ENCODE data around the gene DLGAP1. TPM values are rescaled to one million over a fixed set of nuclear protein-coding genes. Genes with fewer than 3 reads are reported as not detected.
A peak's percentile ranks its signal among the peaks of the same experiment; 100 is the strongest.
"Not testable (repeated sequence)": the region's sequence is repeated elsewhere in the genome, so short reads cannot be mapped to it uniquely, and the experiment has no call there.

The DLGAP1 gene
- polyA plus RNA-seq, 6 donors from 2014 or later, result 0.32 TPM; not detected in 5

GRCh38 chr18:3603421-3604234, 851.5 kb downstream of the DLGAP1 start:
- Mint-ChIP-seq H3K27ac (no peak overlapping the region), H3K4me1 (peaks cover 0 to 5% (median 0%) of the 10 kb centered on the region in 3 donors), H3K9me3 (no peaks in the 10 kb centered on the region), H3K27me3 (no peaks in the 10 kb centered on the region), H3K36me3 (no peaks in the 10 kb centered on the region), H3K4me3 (no peak overlapping the region)
- DNase-seq (no peak), ATAC-seq (ENCODE audit: low read depth in 2 of 2) (no peak)

- Mint-ChIP-seq H3K4me1 (peaks cover 14 to 21% (median 17%) of the 10 kb centered on the region in 3 donors), H3K4me3 (peak overlapping the region in 2 of 8 donors; percentile 28 to 35)
- H3K9me3 Mint-ChIP-seq; H3K27ac Mint-ChIP-seq; DNase-seq; ATAC-seq (ENCODE audit: low read depth in 2 of 2); H3K36me3 Mint-ChIP-seq; H3K27me3 Mint-ChIP-seq: not testable (repeated sequence)
These were observed 853.9 kb downstream of the DLGAP1 start for GRCh38 chr18:3601106-3601755.

- peaks cover 25 to 35% (median 30%) of the 10 kb centered on the region in 3 donors for H3K4me1 Mint-ChIP-seq
- no peaks in the 10 kb centered on the region for H3K36me3 Mint-ChIP-seq
- no peak for DNase-seq
- no peaks in the 10 kb centered on the region for H3K27me3 Mint-ChIP-seq
- no peak overlapping the region for H3K27ac Mint-ChIP-seq
- no peak overlapping the region for H3K4me3 Mint-ChIP-seq
- no peaks in the 10 kb centered on the region for H3K9me3 Mint-ChIP-seq
- no peak for ATAC-seq (ENCODE audit: low read depth in 2 of 2)
These were observed 855.2 kb downstream of the DLGAP1 start for GRCh38 chr18:3599861-3600260.

- no peak for DNase-seq
- Mint-ChIP-seq H3K4me1 (peaks cover 30 to 42% (median 35%) of the 10 kb centered on the region in 3 donors), H3K36me3 (no peaks in the 10 kb centered on the region), H3K27me3 (no peaks in the 10 kb centered on the region), H3K27ac (no peak overlapping the region), H3K9me3 (no peaks in the 10 kb centered on the region), H3K4me3 (no peak overlapping the region)
- no peak for ATAC-seq (ENCODE audit: low read depth in 2 of 2)
These were observed 855.9 kb downstream of the DLGAP1 start for GRCh38 chr18:3599195-3599594.

DNA sequence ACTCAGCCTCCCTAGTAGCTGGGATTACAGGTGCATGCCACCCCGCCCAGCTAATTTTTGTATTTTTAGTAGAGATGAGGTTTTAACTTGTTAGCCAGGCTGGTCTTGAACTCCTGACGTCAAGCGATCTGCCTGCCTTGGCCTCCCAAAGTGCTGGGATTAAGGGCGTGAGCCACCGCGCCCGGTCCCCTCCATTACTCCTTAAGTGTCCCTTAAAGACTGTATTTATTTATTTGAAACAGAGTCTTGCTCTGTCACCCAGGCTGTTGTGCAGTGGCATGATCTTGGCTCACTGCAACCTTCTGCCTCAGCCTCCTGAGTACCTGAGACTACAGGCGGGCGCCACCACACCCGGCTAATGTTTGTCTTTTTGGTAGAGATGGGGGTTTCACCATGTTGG, 856.5 kb downstream of the DLGAP1 start:
- DNase-seq, result no peak
- H3K27me3 Mint-ChIP-seq, result no peaks in the 10 kb centered on the region
- no peak for ATAC-seq (ENCODE audit: low read depth in 2 of 2)
- no peaks in the 10 kb centered on the region for H3K36me3 Mint-ChIP-seq
- H3K4me3 Mint-ChIP-seq, result no peak overlapping the region
- peaks cover 31 to 44% (median 37%) of the 10 kb centered on the region in 3 donors for H3K4me1 Mint-ChIP-seq
- no peaks in the 10 kb centered on the region for H3K9me3 Mint-ChIP-seq
- H3K27ac Mint-ChIP-seq, result peak overlapping the region in 1 of 6 donors; percentile 59

- DNase-seq (no peak), ATAC-seq (ENCODE audit: low read depth in 2 of 2) (no peak)
- H3K9me3 Mint-ChIP-seq, result no peaks in the 10 kb centered on the region
- no peaks in the 10 kb centered on the region for H3K27me3 Mint-ChIP-seq
- H3K4me3 Mint-ChIP-seq, result peak overlapping the region in 5 of 8 donors; percentile 56 to 91 (median 65)
- H3K36me3 Mint-ChIP-seq, result no peaks in the 10 kb centered on the region
- H3K27ac Mint-ChIP-seq, result peak overlapping the region; percentile 14 to 97 (median 68)
- peaks cover 38 to 53% (median 45%) of the 10 kb centered on the region in 3 donors for H3K4me1 Mint-ChIP-seq
These were observed 857.4 kb downstream of the DLGAP1 start for GRCh38 chr18:3597409-3598357.

DNA sequence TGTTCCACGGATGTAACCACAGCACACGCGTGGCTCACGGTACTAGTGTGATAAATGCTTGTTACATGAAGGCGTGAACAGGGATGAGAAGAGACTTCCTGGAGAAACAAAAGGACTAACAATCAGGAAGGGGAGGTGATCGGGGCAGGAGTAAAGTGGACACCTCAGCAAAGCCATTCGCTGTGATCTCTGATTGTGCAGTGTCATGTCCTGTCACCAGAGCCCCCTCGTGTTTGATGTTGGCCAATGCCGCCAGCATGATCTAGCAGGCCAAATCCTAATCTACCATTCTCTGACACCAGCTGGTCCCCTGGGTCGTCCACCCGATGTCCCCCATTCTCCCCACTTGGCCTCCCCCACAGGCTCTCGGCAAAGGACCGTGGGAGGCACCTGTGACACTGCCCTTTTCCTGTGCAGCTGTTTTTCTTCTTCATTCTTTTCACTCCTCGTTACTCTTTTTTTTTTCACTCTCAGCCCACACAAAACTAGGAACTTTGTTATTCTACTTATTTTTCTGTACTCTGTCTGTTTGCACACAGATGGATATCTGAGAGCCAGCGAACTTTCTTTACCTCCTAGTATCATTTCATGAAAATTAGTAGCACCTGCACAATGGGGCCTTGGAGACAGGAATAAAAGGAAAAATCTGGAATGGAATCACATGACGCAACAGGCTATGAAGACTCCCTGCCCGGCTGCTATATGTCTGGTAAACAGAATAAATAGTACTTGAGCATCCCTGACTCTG, 858.3 kb downstream of the DLGAP1 start:
- Mint-ChIP-seq H3K4me3 (peak overlapping the region; percentile 60 to 96 (median 86)), H3K27ac (peak overlapping the region; percentile 86 to 99 (median 97)), H3K27me3 (no peaks in the 10 kb centered on the region), H3K9me3 (no peaks in the 10 kb centered on the region), H3K36me3 (no peaks in the 10 kb centered on the region), H3K4me1 (peaks cover 43 to 58% (median 52%) of the 10 kb centered on the region in 3 donors)
- ATAC-seq (ENCODE audit: low read depth in 2 of 2) (no peak), DNase-seq (peak; percentile 30)

- H3K4me3 Mint-ChIP-seq, result peak overlapping the region; percentile 60 to 96 (median 86)
- H3K9me3 Mint-ChIP-seq, result no peaks in the 10 kb centered on the region
- H3K36me3 Mint-ChIP-seq, result no peaks in the 10 kb centered on the region
- DNase-seq (no peak), ATAC-seq (ENCODE audit: low read depth in 2 of 2) (no peak)
- H3K27me3 Mint-ChIP-seq, result no peaks in the 10 kb centered on the region
- H3K27ac Mint-ChIP-seq, result peak overlapping the region; percentile 86 to 99 (median 97)
- H3K4me1 Mint-ChIP-seq, result peaks cover 44 to 61% (median 53%) of the 10 kb centered on the region in 3 donors
These were observed 858.8 kb downstream of the DLGAP1 start for GRCh38 chr18:3596324-3596636.

GRCh38 chr18:3595369-3596273, 859.5 kb downstream of the DLGAP1 start:
- H3K9me3 Mint-ChIP-seq, result no peaks in the 10 kb centered on the region
- peak; percentile 52 for DNase-seq
- H3K27ac Mint-ChIP-seq, result peak overlapping the region; percentile 97 to 99 (median 98)
- H3K4me3 Mint-ChIP-seq, result peak overlapping the region; percentile 82 to 96 (median 91)
- ATAC-seq (ENCODE audit: low read depth in 2 of 2), result peak; percentile 11 to 20
- H3K27me3 Mint-ChIP-seq, result no peaks in the 10 kb centered on the region
- no peaks in the 10 kb centered on the region for H3K36me3 Mint-ChIP-seq
- peaks cover 47 to 61% (median 53%) of the 10 kb centered on the region in 3 donors for H3K4me1 Mint-ChIP-seq

DNA sequence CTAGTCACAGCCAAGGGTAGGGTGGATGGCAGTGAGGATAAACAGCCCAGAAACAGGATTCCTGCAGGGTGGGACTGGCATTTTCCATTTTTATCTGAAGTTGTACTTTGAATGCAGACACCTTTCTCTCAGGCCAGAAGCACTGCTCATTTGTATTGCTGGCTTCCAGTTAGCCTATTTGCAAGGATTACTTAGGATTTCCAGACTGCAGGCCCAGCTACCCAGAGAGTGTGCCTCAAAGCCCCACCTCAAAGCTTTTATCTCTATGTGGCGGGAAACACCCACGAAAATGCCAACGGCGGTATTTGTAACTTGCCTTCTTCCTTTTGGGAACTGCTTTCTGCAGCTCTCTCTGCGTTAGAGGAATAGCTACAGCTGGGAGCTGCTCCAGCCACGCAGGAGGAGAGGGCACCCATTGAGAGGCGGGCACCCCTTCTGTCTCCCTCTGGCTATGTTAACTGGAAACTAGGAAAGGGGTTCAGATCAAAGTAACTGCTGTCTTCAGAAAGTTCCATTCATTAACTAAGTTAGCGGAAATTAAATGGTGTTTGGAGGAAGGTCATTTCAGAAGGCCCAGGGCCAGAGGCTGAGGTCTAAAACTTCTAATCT, 860.2 kb downstream of the DLGAP1 start:
- Mint-ChIP-seq H3K27me3 (no peaks in the 10 kb centered on the region), H3K4me1 (peaks cover 47 to 61% (median 53%) of the 10 kb centered on the region in 3 donors), H3K36me3 (no peaks in the 10 kb centered on the region), H3K27ac (peak overlapping the region; percentile 97 to 99 (median 98)), H3K9me3 (no peaks in the 10 kb centered on the region), H3K4me3 (peak overlapping the region; percentile 82 to 96 (median 91))
- DNase-seq (no peak), ATAC-seq (ENCODE audit: low read depth in 2 of 2) (no peak)

DNA sequence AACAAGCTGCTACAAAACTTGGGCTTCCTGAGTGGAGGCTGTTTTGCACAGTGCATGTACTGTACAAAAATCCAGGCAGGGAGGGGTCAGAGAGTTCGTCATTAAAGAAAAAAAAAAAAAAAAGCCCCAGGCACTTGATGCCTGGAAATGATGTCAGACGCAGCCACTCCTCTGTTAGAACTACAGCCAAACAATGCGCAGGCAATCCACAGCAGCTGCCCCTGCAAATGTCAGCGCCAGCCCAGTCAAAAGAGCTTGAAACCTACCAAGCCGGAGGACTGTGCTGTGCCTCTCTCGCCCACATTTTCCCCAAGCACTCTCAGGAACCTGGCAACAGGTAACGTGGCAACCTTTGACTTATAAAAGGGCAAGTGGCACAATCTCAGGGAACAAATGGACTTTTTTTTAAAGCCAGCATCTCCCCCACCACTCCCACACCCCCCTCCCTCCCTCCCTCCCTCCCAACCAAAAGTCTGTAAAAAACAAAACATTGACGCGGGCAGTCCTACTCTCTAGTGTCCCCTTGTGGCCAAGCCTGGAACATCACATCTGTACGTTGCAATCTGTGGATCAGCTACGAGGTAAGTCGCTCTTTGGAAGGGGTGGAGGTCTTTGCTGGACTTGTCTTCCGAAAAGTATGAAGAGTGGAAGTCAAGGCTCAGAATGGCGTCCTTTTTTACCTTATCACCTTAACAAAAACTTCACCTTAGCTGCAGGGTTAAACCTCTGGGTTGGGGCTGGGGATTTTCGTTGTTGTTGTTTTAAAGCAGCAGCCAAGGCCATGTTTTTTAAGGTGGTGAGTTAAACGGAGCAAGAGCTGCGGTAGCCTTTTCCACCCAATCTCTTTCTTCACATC, 861.0 kb downstream of the DLGAP1 start:
- Mint-ChIP-seq H3K27me3 (no peaks in the 10 kb centered on the region), H3K36me3 (no peaks in the 10 kb centered on the region), H3K9me3 (no peaks in the 10 kb centered on the region), H3K4me1 (peaks cover 47 to 61% (median 53%) of the 10 kb centered on the region in 3 donors), H3K4me3 (peak overlapping the region; percentile 82 to 96 (median 91)), H3K27ac (peak overlapping the region; percentile 97 to 99 (median 98))
- ATAC-seq (ENCODE audit: low read depth in 2 of 2), result peak; percentile 83 to 85
- DNase-seq, result peak; percentile 92
